Stimulated activated CD4-positive, alpha-beta T cell treated with anti-CD3 and anti-CD28 coated beads, Interleukin-15, amount 100 ng/mL, for 48 hours (primary cell): ENCODE results near the gene DIAPH3.

Experiments
- DNase-seq, 2 donors: peaks; one replicate each; pipeline ENCODE4 v3.0.0-alpha.2; 2020; ENCODE audit warnings: low read depth in 2 of 2

DIAPH3 gene

GRCh38 chr13:60152114-60152513 is 11.6 kb downstream of the DIAPH3 start:
- DNase-seq: no peak

- DNase-seq: no peak
Observed at GRCh38 chr13:60150538-60150937, 13.2 kb downstream of the DIAPH3 start.

GRCh38 chr13:60148918-60149317 is 14.8 kb downstream of the DIAPH3 start:
- DNase-seq: no peak

GRCh38 chr13:60147361-60147760 is 16.4 kb downstream of the DIAPH3 start:
- DNase-seq: no peak

GRCh38 chr13:60146471-60146870 is 17.3 kb downstream of the DIAPH3 start:
- DNase-seq: no peak

GRCh38 chr13:60143775-60144174 is 20.0 kb downstream of the DIAPH3 start:
- no peak for DNase-seq

GRCh38 chr13:60139272-60139671 is 24.5 kb downstream of the DIAPH3 start:
- DNase-seq: no peak

GRCh38 chr13:60138674-60139073 is 25.1 kb downstream of the DIAPH3 start:
- DNase-seq: no peak

GRCh38 chr13:60137911-60138560 is 25.7 kb downstream of the DIAPH3 start:
- no peak for DNase-seq

GRCh38 chr13:60135344-60135743 is 28.4 kb downstream of the DIAPH3 start:
- DNase-seq: no peak

- DNase-seq: no peak
Observed at GRCh38 chr13:60134376-60134775, 29.4 kb downstream of the DIAPH3 start.

- DNase-seq: no peak
Observed at GRCh38 chr13:60121337-60121687, 42.4 kb downstream of the DIAPH3 start.

- DNase-seq: no peak
Observed at GRCh38 chr13:60120617-60121336, 43.0 kb downstream of the DIAPH3 start.

GRCh38 chr13:60118696-60119400 is 44.9 kb downstream of the DIAPH3 start:
- no peak for DNase-seq

GRCh38 chr13:60114499-60115028 is 49.2 kb downstream of the DIAPH3 start:
- no peak for DNase-seq

GRCh38 chr13:60112771-60113170 is 51.0 kb downstream of the DIAPH3 start:
- no peak for DNase-seq

- no peak for DNase-seq
Observed at GRCh38 chr13:60111691-60112090, 52.0 kb downstream of the DIAPH3 start.

- DNase-seq: no peak
Observed at GRCh38 chr13:60109285-60109684, 54.4 kb downstream of the DIAPH3 start.

- DNase-seq: no peak
Observed at GRCh38 chr13:60108589-60108988, 55.1 kb downstream of the DIAPH3 start.

GRCh38 chr13:60099631-60100420 is 63.9 kb downstream of the DIAPH3 start:
- no peak for DNase-seq

GRCh38 chr13:60095300-60095699 is 68.4 kb downstream of the DIAPH3 start:
- DNase-seq: no peak
